HepG2 (cell line): ENCODE data around the gene KIAA0825. TPM values are rescaled to one million over a fixed set of nuclear protein-coding genes. Genes with fewer than 3 reads are reported as not detected.

Source experiments
- ATF1 ChIP-seq: IDR thresholded peaks from 2 replicates; pipeline ENCODE4 v1.6.1; 2016; ENCODE audit warnings: mild to moderate bottlenecking, control low read depth
- CEBPG ChIP-seq: IDR thresholded peaks from 2 replicates; pipeline ENCODE4 v1.6.1; 2016
- CENPT ChIP-seq: sonication (generic); formaldehyde crosslinking; IDR thresholded peaks from 2 replicates; pipeline ENCODE4 v1.8.0; 2022; ENCODE audit warnings: low read depth, mild to moderate bottlenecking, moderate library complexity, missing genetic modification reagents
- IKZF4 ChIP-seq: sonication (generic); formaldehyde crosslinking; IDR thresholded peaks from 2 replicates; pipeline ENCODE4 v1.5.1; 2020; ENCODE audit warnings: borderline replicate concordance, mild to moderate bottlenecking, low read depth, missing genetic modification reagents; ENCODE audit errors: not compliant biosample characterization
- ISX ChIP-seq: sonication (generic); formaldehyde crosslinking; conservative IDR thresholded peaks from 2 replicates; pipeline ENCODE4 v1.5.0; 2020; ENCODE audit warnings: missing genetic modification reagents
- PRDM15 ChIP-seq: sonication (generic); formaldehyde crosslinking; IDR thresholded peaks from 2 replicates; pipeline ENCODE4 v1.4.0; 2020; ENCODE audit warnings: missing genetic modification reagents
- SIN3B ChIP-seq: fragments of 150-350 bp; IDR thresholded peaks from 2 replicates; pipeline ENCODE4 v1.6.1; 2014; ENCODE audit warnings: low read length
- TOPORS ChIP-seq: sonication (generic); formaldehyde crosslinking; IDR thresholded peaks from 2 replicates; pipeline ENCODE4 v1.8.0; 2023; ENCODE audit warnings: mild to moderate bottlenecking, missing genetic modification reagents
- ZGPAT ChIP-seq: IDR thresholded peaks from 2 replicates; pipeline ENCODE4 v1.6.1; 2016; ENCODE audit warnings: mild to moderate bottlenecking
- ZNF407 ChIP-seq: sonication (generic); formaldehyde crosslinking; IDR thresholded peaks from one replicate; pipeline ENCODE4 v1.5.1; 2020; ENCODE audit warnings: mild to moderate bottlenecking, missing genetic modification reagents; ENCODE audit errors: not compliant biosample characterization
- ZNF512B ChIP-seq: sonication (generic); formaldehyde crosslinking; IDR thresholded peaks from 2 replicates; pipeline ENCODE4 v1.5.1; 2020; ENCODE audit warnings: missing genetic modification reagents, mild to moderate bottlenecking, borderline replicate concordance
- ZNF782 ChIP-seq: sonication (generic); formaldehyde crosslinking; IDR thresholded peaks from 2 replicates; pipeline ENCODE4 v1.4.0; 2020; ENCODE audit warnings: missing genetic modification reagents, mild to moderate bottlenecking, borderline replicate concordance
- polyA plus RNA-seq, 8 experiments: library from polyadenylated mRNA; depleted of rRNA in 3 of 8; stranded (reverse) in 7 of 8; unstranded in 1 of 8; fragments of >200 nt; fragmentation: Illumina TruSeq in 4 of 8; extraction: Trizol in 4 of 8; gene quantifications; 2 replicates each; pipeline versions ENCODE4 v1.2.1 to v1.2.3, GENCODE V29; 2011 to 2016; ENCODE audit warnings: low read depth in 4 of 8, missing spikeins in 1 of 8, mixed read lengths in 1 of 8; ENCODE audit not compliant: insufficient read depth in 1 of 8
- total RNA-seq, 5 experiments: library from RNA; depleted of rRNA; stranded (reverse); fragments of >200 nt; fragmentation: Illumina TruSeq; extraction: Trizol; gene quantifications; 2 replicates each; pipeline ENCODE4 v1.2.3, GENCODE V29; 2016; ENCODE audit warnings: low read depth in 1 of 5

The KIAA0825 gene
- total and polyA plus RNA-seq, 2 of the 13 experiments (the other 11 are each of a cell fraction or from before 2014, with no cell fraction given), result 0.05 to 0.51 TPM

- peak; percentile 62 for TF ChIP-seq ZNF407 (CRISPR knock-in tag)
- no peak for TF ChIP-seq IKZF4 (CRISPR knock-in tag)
- no peak for TF ChIP-seq PRDM15 (CRISPR knock-in tag)
- TF ChIP-seq SIN3B, result 0 out of 2 replicates have a peak, but pooled peaks have one; percentile 29
- TF ChIP-seq ZGPAT (CRISPR knock-in tag), result peak; percentile 87
- TF ChIP-seq ZNF782 (CRISPR knock-in tag), result peak; percentile 83; the same call in 1 of the 2 replicates
- no peak; the same call in 1 of the 2 replicates for TF ChIP-seq ISX (CRISPR knock-in tag)
- TF ChIP-seq CEBPG, result no peak
- TF ChIP-seq TOPORS, result no peak
- TF ChIP-seq ATF1 (CRISPR knock-in tag), result peak; percentile 95
- TF ChIP-seq ZNF512B (CRISPR knock-in tag), result no peak
- no peak for TF ChIP-seq CENPT (CRISPR knock-in tag)
Measured at GRCh38 chr5:94111209-94112004, 507.0 kb downstream of the KIAA0825 start (continued).
